HepG2 (cell line): Measurements from ENCODE around the gene STEAP1. TPM values are rescaled to one million over a fixed set of nuclear protein-coding genes. Genes with fewer than 3 reads are reported as not detected.
A peak's percentile ranks its signal among the peaks of the same experiment; 100 is the strongest.

Source experiments
- FOXK2 ChIP-seq: fragments of 450-650 bp; IDR thresholded peaks from 2 replicates; pipeline ENCODE4 v1.6.1; 2016
- GMEB2 ChIP-seq: IDR thresholded peaks from 2 replicates; pipeline ENCODE4 v1.6.1; 2016; ENCODE audit warnings: missing biosample characterization, missing genetic modification reagents, low read depth
- HOXA5 ChIP-seq: sonication (generic); formaldehyde crosslinking; IDR thresholded peaks from 2 replicates; pipeline ENCODE4 v1.4.0; 2020; ENCODE audit warnings: missing genetic modification reagents
- IRF1 ChIP-seq: sonication (generic); formaldehyde crosslinking; IDR thresholded peaks from 2 replicates; pipeline ENCODE4 v1.4.0; 2020; ENCODE audit warnings: low read depth, mild to moderate bottlenecking, missing genetic modification reagents
- MZF1 ChIP-seq: sonication (generic); formaldehyde crosslinking; IDR thresholded peaks from 2 replicates; pipeline ENCODE4 v1.8.1; 2023; ENCODE audit warnings: mild to moderate bottlenecking, missing genetic modification reagents, borderline replicate concordance
- NAIF1 ChIP-seq: sonication (generic); formaldehyde crosslinking; IDR thresholded peaks from 2 replicates; pipeline ENCODE4 v1.5.0; 2020; ENCODE audit warnings: mild to moderate bottlenecking, missing genetic modification reagents, borderline replicate concordance
- NCOA2 ChIP-seq: sonication (generic); formaldehyde crosslinking; IDR thresholded peaks from 2 replicates; pipeline ENCODE4 v1.8.0; 2022; ENCODE audit warnings: inconsistent platforms
- PBX3 ChIP-seq: sonication (generic); formaldehyde crosslinking; IDR thresholded peaks from 2 replicates; pipeline ENCODE4 v1.8.1; 2023; ENCODE audit warnings: missing genetic modification reagents, inconsistent platforms, borderline replicate concordance
- SETDB1 ChIP-seq: sonication (generic); formaldehyde crosslinking; IDR thresholded peaks from 2 replicates; pipeline ENCODE4 v1.5.1; 2020; ENCODE audit warnings: missing genetic modification reagents, mild to moderate bottlenecking, borderline replicate concordance
- SYNCRIP ChIP-seq: fragments of 200-400 bp; formaldehyde crosslinking; IDR thresholded peaks from 2 replicates; pipeline ENCODE4 v1.6.1; 2018; ENCODE audit warnings: mild to moderate bottlenecking, low read depth, low read length; ENCODE audit not compliant: insufficient read depth
- ZFAT ChIP-seq: sonication (generic); formaldehyde crosslinking; conservative IDR thresholded peaks from 2 replicates; pipeline ENCODE4 v1.8.1; 2023; ENCODE audit warnings: missing genetic modification reagents, inconsistent platforms
- ZNF543 ChIP-seq: sonication (generic); formaldehyde crosslinking; IDR thresholded peaks from 2 replicates; pipeline ENCODE4 v1.4.0; 2020; ENCODE audit warnings: mild to moderate bottlenecking, missing genetic modification reagents
- ZNF564 ChIP-seq: sonication (generic); formaldehyde crosslinking; IDR thresholded peaks from 2 replicates; pipeline ENCODE4 v1.8.1; 2023; ENCODE audit warnings: mild to moderate bottlenecking, missing genetic modification reagents
- ZNF609 ChIP-seq: sonication (generic); formaldehyde crosslinking; IDR thresholded peaks from 2 replicates; pipeline ENCODE4 v1.4.0; 2020; ENCODE audit warnings: mild to moderate bottlenecking, missing genetic modification reagents, borderline replicate concordance
- ZNF724P ChIP-seq: sonication (generic); formaldehyde crosslinking; IDR thresholded peaks from 2 replicates; pipeline ENCODE4 v1.8.0; 2022; ENCODE audit warnings: missing genetic modification reagents, borderline replicate concordance
- ZNF749 ChIP-seq: sonication (generic); formaldehyde crosslinking; IDR thresholded peaks from 2 replicates; pipeline ENCODE4 v1.8.0; 2022; ENCODE audit warnings: mild to moderate bottlenecking, missing genetic modification reagents, moderate library complexity, borderline replicate concordance
- ZNF83 ChIP-seq: sonication (generic); formaldehyde crosslinking; IDR thresholded peaks from 2 replicates; pipeline ENCODE4 v1.4.0; 2020; ENCODE audit warnings: missing genetic modification reagents, mild to moderate bottlenecking, borderline replicate concordance
- ZNF878 ChIP-seq: sonication (generic); formaldehyde crosslinking; IDR thresholded peaks from 2 replicates; pipeline ENCODE4 v1.8.1; 2023; ENCODE audit warnings: mild to moderate bottlenecking, missing genetic modification reagents, moderate library complexity
- ZSCAN9 ChIP-seq: IDR thresholded peaks from 2 replicates; pipeline ENCODE4 v1.6.1; 2016; ENCODE audit warnings: borderline replicate concordance
- polyA plus RNA-seq, 8 experiments: library from polyadenylated mRNA; depleted of rRNA in 3 of 8; stranded (reverse) in 7 of 8; unstranded in 1 of 8; fragments of >200 nt; fragmentation: Illumina TruSeq in 4 of 8; extraction: Trizol in 4 of 8; gene quantifications; 2 replicates each; pipeline versions ENCODE4 v1.2.1 to v1.2.3, GENCODE V29; 2011 to 2016; ENCODE audit warnings: low read depth in 4 of 8, missing spikeins in 1 of 8, mixed read lengths in 1 of 8; ENCODE audit not compliant: insufficient read depth in 1 of 8
- total RNA-seq, 5 experiments: library from RNA; depleted of rRNA; stranded (reverse); fragments of >200 nt; fragmentation: Illumina TruSeq; extraction: Trizol; gene quantifications; 2 replicates each; pipeline ENCODE4 v1.2.3, GENCODE V29; 2016; ENCODE audit warnings: low read depth in 1 of 5

STEAP1 gene
- total and polyA plus RNA-seq, 2 of the 13 experiments (the other 11 are each of a cell fraction or from before 2014, with no cell fraction given) = 23.2 to 24.2 TPM

GRCh38 chr7:90211391-90212148 is 57.3 kb downstream of the STEAP1 start, which contains the start of gene STEAP2 (continued):
- TF ChIP-seq HOXA5 (CRISPR knock-in tag) (no peak), ZNF564 (CRISPR knock-in tag) (peak; percentile 71), ZNF543 (CRISPR knock-in tag) (peak; percentile 78), IRF1 (CRISPR knock-in tag) (peak; percentile 57; the same call in 1 of the 2 replicates), SETDB1 (no peak), ZNF609 (CRISPR knock-in tag) (peak; percentile 79), ZFAT (CRISPR knock-in tag) (no peak), MZF1 (0 out of 2 replicates have a peak, but pooled peaks have one; percentile 73), ZNF724P (CRISPR knock-in tag) (peak; percentile 69; the same call in 1 of the 2 replicates), PBX3 (CRISPR knock-in tag) (no peak), ZSCAN9 (CRISPR knock-in tag) (no peak), SYNCRIP (no peak), NCOA2 (CRISPR knock-in tag) (peak; percentile 5; the same call in 1 of the 2 replicates), FOXK2 (no peak), ZNF83 (CRISPR knock-in tag) (peak; percentile 93), NAIF1 (CRISPR knock-in tag) (no peak), ZNF749 (CRISPR knock-in tag) (peak; percentile 80; the same call in 1 of the 2 replicates), GMEB2 (no peak), ZNF878 (CRISPR knock-in tag) (no peak)
